GM23338 (cell line): Measurements from ENCODE around the gene ARL6IP5.

Experiments
- EZH2 ChIP-seq: fragments of 200-600 bp; sonication (generic); IDR thresholded peaks from one replicate; pipeline ENCODE4 v1.8.0; 2017; ENCODE audit warnings: antibody characterized with exemption, mild to moderate bottlenecking, low read depth; ENCODE audit not compliant: unreplicated experiment
- EZH2phosphoT487 ChIP-seq: fragments of 200-600 bp; sonication (generic); IDR thresholded peaks from one replicate; pipeline ENCODE4 v1.8.1; 2018; ENCODE audit warnings: antibody characterized with exemption; ENCODE audit not compliant: unreplicated experiment
- JUNB ChIP-seq: IDR thresholded peaks from one replicate; pipeline ENCODE4 v1.6.1; 2016; ENCODE audit warnings: antibody characterized with exemption; ENCODE audit not compliant: unreplicated experiment
- NANOG ChIP-seq: IDR thresholded peaks from 2 replicates; pipeline ENCODE4 v1.6.1; 2016; ENCODE audit warnings: antibody characterized with exemption, borderline replicate concordance
- POLR2AphosphoS5 ChIP-seq: IDR thresholded peaks from 2 replicates; pipeline ENCODE4 v1.6.1; 2016; ENCODE audit warnings: antibody characterized with exemption, low read depth
- ZNF114 ChIP-seq: fragments of 250-450 bp; sonication (Bioruptor Pico); IDR thresholded peaks from 2 replicates; pipeline ENCODE4 v1.5.0; 2020; ENCODE audit warnings: mild to moderate bottlenecking, moderate library complexity
- TF ChIP-seq, protein P1 (sequence below), 2 experiments: fragments of 200-600 bp in 1 of 2; sonication (generic) in 1 of 2; conservative IDR thresholded peaks; 2 replicates each; pipeline versions ENCODE4 v1.5.1 to v1.6.1; 2016 to 2017; ENCODE audit warnings: antibody characterized with exemption in 2 of 2, low read depth in 2 of 2, mild to moderate bottlenecking in 2 of 2, moderate library complexity in 1 of 2
- TF ChIP-seq, protein P2 (sequence below): IDR thresholded peaks from one replicate; pipeline ENCODE4 v1.6.1; 2018; ENCODE audit warnings: antibody characterized with exemption; ENCODE audit not compliant: unreplicated experiment
- TF ChIP-seq, protein P3 (sequence below): IDR thresholded peaks from 2 replicates; pipeline ENCODE4 v1.6.1; 2016; ENCODE audit warnings: antibody characterized with exemption

DNA sequence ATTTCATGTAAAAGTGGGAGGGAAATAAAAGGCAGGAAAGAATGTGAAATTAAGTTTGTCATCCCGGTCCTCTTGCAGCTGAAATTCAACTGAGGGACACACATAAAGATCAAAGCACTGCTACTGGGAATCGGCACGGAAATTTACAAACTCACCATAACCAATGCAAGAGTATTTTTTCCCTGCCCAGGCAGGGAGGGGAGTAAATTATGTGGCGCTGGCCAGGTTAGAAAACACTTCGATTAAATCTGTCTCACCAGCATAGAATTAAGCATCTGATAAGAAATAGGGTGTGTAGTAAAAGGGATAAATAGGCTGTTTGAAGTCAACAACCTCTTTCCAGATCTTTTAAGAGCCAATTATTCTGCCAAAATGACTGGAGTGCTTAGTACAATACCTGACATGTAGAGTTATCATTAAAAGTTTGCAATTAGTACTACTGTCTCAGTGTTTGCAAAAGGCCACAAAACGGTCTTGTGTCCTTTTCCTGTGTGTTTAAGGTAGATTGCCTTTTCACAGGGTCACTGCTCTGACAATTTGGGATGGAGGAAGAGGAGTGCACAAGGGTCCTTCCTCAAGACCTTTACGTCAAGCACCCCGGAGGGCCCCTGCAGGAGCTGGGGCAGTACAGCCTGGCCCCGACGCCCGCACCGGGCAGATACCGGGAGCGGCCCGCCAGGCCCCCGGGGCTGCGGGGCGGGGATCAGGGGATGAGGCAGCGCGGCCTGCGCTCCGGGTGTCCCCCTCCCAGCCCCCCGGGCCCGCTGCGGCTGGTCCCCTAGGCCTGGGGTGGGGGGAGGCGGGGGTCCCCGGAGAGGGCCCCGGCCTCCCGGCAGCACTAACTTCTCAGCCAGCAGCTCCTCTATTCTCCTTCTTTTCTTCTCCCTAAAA is 5.2 kb upstream of the ARL6IP5 start:
- TF ChIP-seq NANOG, result no peak
- TF ChIP-seq, protein P1, sequence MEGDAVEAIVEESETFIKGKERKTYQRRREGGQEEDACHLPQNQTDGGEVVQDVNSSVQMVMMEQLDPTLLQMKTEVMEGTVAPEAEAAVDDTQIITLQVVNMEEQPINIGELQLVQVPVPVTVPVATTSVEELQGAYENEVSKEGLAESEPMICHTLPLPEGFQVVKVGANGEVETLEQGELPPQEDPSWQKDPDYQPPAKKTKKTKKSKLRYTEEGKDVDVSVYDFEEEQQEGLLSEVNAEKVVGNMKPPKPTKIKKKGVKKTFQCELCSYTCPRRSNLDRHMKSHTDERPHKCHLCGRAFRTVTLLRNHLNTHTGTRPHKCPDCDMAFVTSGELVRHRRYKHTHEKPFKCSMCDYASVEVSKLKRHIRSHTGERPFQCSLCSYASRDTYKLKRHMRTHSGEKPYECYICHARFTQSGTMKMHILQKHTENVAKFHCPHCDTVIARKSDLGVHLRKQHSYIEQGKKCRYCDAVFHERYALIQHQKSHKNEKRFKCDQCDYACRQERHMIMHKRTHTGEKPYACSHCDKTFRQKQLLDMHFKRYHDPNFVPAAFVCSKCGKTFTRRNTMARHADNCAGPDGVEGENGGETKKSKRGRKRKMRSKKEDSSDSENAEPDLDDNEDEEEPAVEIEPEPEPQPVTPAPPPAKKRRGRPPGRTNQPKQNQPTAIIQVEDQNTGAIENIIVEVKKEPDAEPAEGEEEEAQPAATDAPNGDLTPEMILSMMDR (conservative IDR thresholded peaks at IDR 0.05; ENCODE audit: low read depth in 2 of 2), result no peak
- TF ChIP-seq EZH2phosphoT487, result no peak
- no peak for TF ChIP-seq POLR2AphosphoS5
- no peak for TF ChIP-seq EZH2
- no peak for TF ChIP-seq JUNB
- no peak for TF ChIP-seq ZNF114 (CRISPR knock-in tag)
- TF ChIP-seq, protein P2, sequence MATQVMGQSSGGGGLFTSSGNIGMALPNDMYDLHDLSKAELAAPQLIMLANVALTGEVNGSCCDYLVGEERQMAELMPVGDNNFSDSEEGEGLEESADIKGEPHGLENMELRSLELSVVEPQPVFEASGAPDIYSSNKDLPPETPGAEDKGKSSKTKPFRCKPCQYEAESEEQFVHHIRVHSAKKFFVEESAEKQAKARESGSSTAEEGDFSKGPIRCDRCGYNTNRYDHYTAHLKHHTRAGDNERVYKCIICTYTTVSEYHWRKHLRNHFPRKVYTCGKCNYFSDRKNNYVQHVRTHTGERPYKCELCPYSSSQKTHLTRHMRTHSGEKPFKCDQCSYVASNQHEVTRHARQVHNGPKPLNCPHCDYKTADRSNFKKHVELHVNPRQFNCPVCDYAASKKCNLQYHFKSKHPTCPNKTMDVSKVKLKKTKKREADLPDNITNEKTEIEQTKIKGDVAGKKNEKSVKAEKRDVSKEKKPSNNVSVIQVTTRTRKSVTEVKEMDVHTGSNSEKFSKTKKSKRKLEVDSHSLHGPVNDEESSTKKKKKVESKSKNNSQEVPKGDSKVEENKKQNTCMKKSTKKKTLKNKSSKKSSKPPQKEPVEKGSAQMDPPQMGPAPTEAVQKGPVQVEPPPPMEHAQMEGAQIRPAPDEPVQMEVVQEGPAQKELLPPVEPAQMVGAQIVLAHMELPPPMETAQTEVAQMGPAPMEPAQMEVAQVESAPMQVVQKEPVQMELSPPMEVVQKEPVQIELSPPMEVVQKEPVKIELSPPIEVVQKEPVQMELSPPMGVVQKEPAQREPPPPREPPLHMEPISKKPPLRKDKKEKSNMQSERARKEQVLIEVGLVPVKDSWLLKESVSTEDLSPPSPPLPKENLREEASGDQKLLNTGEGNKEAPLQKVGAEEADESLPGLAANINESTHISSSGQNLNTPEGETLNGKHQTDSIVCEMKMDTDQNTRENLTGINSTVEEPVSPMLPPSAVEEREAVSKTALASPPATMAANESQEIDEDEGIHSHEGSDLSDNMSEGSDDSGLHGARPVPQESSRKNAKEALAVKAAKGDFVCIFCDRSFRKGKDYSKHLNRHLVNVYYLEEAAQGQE, result no peak
- TF ChIP-seq, protein P3, sequence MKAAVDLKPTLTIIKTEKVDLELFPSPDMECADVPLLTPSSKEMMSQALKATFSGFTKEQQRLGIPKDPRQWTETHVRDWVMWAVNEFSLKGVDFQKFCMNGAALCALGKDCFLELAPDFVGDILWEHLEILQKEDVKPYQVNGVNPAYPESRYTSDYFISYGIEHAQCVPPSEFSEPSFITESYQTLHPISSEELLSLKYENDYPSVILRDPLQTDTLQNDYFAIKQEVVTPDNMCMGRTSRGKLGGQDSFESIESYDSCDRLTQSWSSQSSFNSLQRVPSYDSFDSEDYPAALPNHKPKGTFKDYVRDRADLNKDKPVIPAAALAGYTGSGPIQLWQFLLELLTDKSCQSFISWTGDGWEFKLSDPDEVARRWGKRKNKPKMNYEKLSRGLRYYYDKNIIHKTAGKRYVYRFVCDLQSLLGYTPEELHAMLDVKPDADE, result no peak
